GM12878 (cell line): Measurements from ENCODE around the gene TSC22D1. TPM values are rescaled to one million over a fixed set of nuclear protein-coding genes. Genes with fewer than 3 reads are reported as not detected.

Experiments
- EED ChIP-seq: sonication (generic); IDR thresholded peaks from 2 replicates; pipeline ENCODE4 v1.6.1; 2016; ENCODE audit warnings: antibody characterized with exemption, low read depth
- ESRRA ChIP-seq: IDR thresholded peaks from 2 replicates; pipeline ENCODE4 v1.6.1; 2012; ENCODE audit warnings: mild to moderate bottlenecking, low read length, improper control_type of control experiment
- NBN ChIP-seq: fragments of 450-650 bp; IDR thresholded peaks from 2 replicates; pipeline ENCODE4 v1.6.1; 2016
- NFYB ChIP-seq: IDR thresholded peaks from 2 replicates; pipeline ENCODE4 v1.6.1; 2011; ENCODE audit warnings: low read depth, mild to moderate bottlenecking, low read length, improper control_type of control experiment, moderate library complexity; ENCODE audit not compliant: insufficient read depth
- NR2C2 ChIP-seq: IDR thresholded peaks from 2 replicates; pipeline ENCODE4 v1.6.1; 2011; ENCODE audit warnings: borderline replicate concordance, low read depth; ENCODE audit not compliant: control insufficient read depth, insufficient read length
- PML ChIP-seq: IDR thresholded peaks from 2 replicates; pipeline ENCODE4 v1.6.1; 2012; ENCODE audit warnings: low read length, inconsistent platforms
- POU2F2 ChIP-seq: IDR thresholded peaks from 3 replicates; pipeline ENCODE4 v1.6.1; 2011; ENCODE audit warnings: low read depth, mild to moderate bottlenecking, low read length, borderline replicate concordance
- SREBF2 ChIP-seq: IDR thresholded peaks from 2 replicates; pipeline ENCODE4 v1.6.1; 2012; ENCODE audit warnings: mild to moderate bottlenecking, low read length
- STAT3 ChIP-seq: IDR thresholded peaks from 2 replicates; pipeline ENCODE4 v1.6.1; 2011; ENCODE audit warnings: low read depth, low read length, improper control_type of control experiment
- TCF12 ChIP-seq: IDR thresholded peaks from 2 replicates; pipeline ENCODE4 v1.6.1; 2011; ENCODE audit warnings: low read depth, mild to moderate bottlenecking, low read length
- ZNF24 ChIP-seq: fragments of 450-650 bp; IDR thresholded peaks from 2 replicates; pipeline ENCODE4 v1.6.1; 2017; ENCODE audit warnings: antibody characterized with exemption, mild to moderate bottlenecking
- ZNF384 ChIP-seq: IDR thresholded peaks from 2 replicates; pipeline ENCODE4 v1.6.1; 2012; ENCODE audit warnings: low read depth, mild to moderate bottlenecking, low read length, improper control_type of control experiment, borderline replicate concordance
- ZZZ3 ChIP-seq: IDR thresholded peaks from 2 replicates; pipeline ENCODE4 v1.6.1; 2011; ENCODE audit warnings: low read depth; ENCODE audit not compliant: control insufficient read depth, insufficient read length
- polyA plus RNA-seq, 11 experiments: library from polyadenylated mRNA; depleted of rRNA in 4 of 11; unstranded in 6 of 11; stranded (reverse) in 5 of 11; fragments of >200 nt; fragmentation: Nextera tagmentation in 4 of 11; fragmentation: Illumina TruSeq in 1 of 11; extraction: Ambion mirVana in 4 of 11; extraction: Trizol in 1 of 11; gene quantifications; 1 replicate in 1 of 11; 2 replicates in 10 of 11; pipeline versions ENCODE4 v1.2.1 to v1.2.3, GENCODE V29; 2011 to 2016; ENCODE audit warnings: inconsistent platforms in 2 of 11, missing spikeins in 2 of 11, low read depth in 1 of 11
- total RNA-seq, 4 experiments: library from RNA; depleted of rRNA in 3 of 4; stranded (reverse); fragments of >200 nt in 3 of 4; fragmentation: Illumina TruSeq in 1 of 4; extraction: Trizol in 1 of 4; gene quantifications; 2 replicates each; pipeline versions ENCODE4 v1.2.1 to v1.2.3, GENCODE V29; 2013 to 2021

TSC22D1 gene
- total and polyA plus RNA-seq, 10 of the 15 experiments (the other 5 are each of a cell fraction or from before 2014, with no cell fraction given), result 0.37 to 15.7 (median 7.5) TPM

DNA sequence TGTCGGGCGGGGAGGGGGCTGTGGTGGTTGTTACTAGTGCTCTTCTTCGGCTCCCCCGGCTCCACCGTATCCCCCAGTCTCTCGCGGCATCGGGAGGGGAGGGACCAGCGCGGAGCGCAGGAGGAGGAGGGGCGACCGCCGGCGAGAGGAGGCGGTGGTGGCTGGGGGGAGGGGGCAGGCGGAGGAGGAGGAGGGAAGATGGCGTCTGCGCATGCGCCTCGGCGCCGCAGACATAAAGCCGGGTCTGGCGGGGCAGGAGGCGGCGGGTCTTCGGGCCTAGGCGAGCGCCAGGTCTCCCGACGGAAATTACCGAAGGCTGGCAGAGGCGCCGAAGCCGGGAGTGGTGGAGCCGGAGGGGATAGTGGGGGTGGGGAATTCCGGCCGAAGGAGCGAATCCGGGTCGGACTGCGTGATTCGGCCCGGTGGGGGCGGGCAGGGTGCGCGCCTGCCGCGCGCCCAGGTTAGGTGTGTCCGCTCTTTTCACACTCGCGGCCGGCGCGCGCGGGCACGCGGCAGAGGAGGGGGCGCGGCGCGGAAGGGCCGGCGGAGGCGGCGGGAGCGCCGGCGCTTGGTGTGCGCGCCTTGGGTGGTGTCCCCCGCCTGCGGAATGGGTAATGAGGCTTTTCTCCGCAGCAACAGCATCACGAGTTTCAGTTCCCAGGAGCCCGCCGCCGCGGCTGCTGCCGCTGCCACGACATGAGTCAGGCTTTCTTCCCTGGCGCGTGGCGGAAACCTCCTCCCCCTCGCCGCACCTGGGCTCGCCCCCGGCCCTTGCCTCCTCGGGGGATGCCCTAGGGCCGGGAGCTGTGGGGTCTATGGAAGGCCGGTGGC, 1.3 kb upstream of the TSC22D1 start (continued):
- TF ChIP-seq SREBF2, result no peak
- TF ChIP-seq NBN, result 0 out of 2 replicates have a peak, but pooled peaks have one; percentile 16
- no peak for TF ChIP-seq NR2C2
- TF ChIP-seq PML, result no peak
- TF ChIP-seq STAT3, result no peak
- peak; percentile 89 for TF ChIP-seq TCF12
- no peak for TF ChIP-seq ZNF384
- peak; percentile 89 for TF ChIP-seq EED
- peak; percentile 37; the same call in 1 of the 3 replicates for TF ChIP-seq POU2F2
- TF ChIP-seq ESRRA, result no peak
- no peak for TF ChIP-seq NFYB
- no peak for TF ChIP-seq ZZZ3
- no peak for TF ChIP-seq ZNF24
